ENCODE measurements around the gene KRT27.
A peak's percentile ranks its signal among the peaks of the same experiment; 100 is the strongest.
"Not testable (repeated sequence)": the region's sequence is repeated elsewhere in the genome, so short reads cannot be mapped to it uniquely, and the experiment has no call there.

The KRT27 gene

GRCh38 chr17:40753804-40754203, 28.5 kb downstream of the KRT27 start:
- DNase-seq: no peak

GRCh38 chr17:40751065-40751464, 31.3 kb downstream of the KRT27 start:
- no peak for DNase-seq

- no peak for DNase-seq
These were observed 32.0 kb downstream of the KRT27 start for GRCh38 chr17:40750391-40750790.

- not testable (repeated sequence) for DNase-seq
These were observed 33.7 kb downstream of the KRT27 start for GRCh38 chr17:40748666-40749065.

GRCh38 chr17:40738553-40738952, 43.8 kb downstream of the KRT27 start:
- DNase-seq: no peak

GRCh38 chr17:40735016-40735415, 47.3 kb downstream of the KRT27 start:
- DNase-seq: no peak

- DNase-seq: no peak
These were observed 48.3 kb downstream of the KRT27 start for GRCh38 chr17:40734018-40734417.

GRCh38 chr17:40730970-40731369, 51.4 kb downstream of the KRT27 start:
- DNase-seq: no peak

- no peak for DNase-seq
These were observed 54.7 kb downstream of the KRT27 start for GRCh38 chr17:40727447-40728231.

GRCh38 chr17:40726919-40727318, 55.4 kb downstream of the KRT27 start:
- DNase-seq: peak in 2 of 5 experiments; percentile 1 to 8

All from T-helper 2 cell (primary cell).